Measurements from ENCODE around the gene KCNK15.

KCNK15 gene

DNA sequence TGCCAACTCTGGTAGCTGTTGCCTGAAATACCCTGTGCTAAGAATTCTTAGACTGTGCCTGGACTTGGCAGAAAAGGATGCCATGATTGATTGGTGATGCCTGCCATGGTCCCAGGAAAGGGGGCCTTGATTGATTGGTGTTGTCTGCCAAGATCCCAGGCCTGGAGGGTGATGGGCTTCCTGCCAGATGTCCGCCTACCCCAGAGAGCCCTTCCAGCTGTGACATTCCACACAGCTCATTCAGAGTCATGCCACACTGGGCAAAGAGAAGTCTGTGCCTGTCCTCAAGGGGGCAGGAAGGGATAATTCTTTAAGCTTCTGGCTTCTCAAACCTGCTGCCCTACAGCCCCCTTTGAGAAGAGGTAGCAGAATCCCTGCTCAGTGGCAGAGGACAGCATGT is 40.1 kb downstream of the KCNK15 start:
- peak; percentile 2 to 25 for DNase-seq (ENCODE audit: low read depth in 2 of 2)
- no peak overlapping the region for H3K4me3 ChIP-seq (replicated peaks in 1 of 2; ENCODE audit: low read depth in 2 of 2, low read length in 2 of 2)
- TF ChIP-seq, protein P1, sequence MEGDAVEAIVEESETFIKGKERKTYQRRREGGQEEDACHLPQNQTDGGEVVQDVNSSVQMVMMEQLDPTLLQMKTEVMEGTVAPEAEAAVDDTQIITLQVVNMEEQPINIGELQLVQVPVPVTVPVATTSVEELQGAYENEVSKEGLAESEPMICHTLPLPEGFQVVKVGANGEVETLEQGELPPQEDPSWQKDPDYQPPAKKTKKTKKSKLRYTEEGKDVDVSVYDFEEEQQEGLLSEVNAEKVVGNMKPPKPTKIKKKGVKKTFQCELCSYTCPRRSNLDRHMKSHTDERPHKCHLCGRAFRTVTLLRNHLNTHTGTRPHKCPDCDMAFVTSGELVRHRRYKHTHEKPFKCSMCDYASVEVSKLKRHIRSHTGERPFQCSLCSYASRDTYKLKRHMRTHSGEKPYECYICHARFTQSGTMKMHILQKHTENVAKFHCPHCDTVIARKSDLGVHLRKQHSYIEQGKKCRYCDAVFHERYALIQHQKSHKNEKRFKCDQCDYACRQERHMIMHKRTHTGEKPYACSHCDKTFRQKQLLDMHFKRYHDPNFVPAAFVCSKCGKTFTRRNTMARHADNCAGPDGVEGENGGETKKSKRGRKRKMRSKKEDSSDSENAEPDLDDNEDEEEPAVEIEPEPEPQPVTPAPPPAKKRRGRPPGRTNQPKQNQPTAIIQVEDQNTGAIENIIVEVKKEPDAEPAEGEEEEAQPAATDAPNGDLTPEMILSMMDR (IDR thresholded peaks at IDR 0.05; ENCODE audit: low read depth, low read length), result no peak

DNA sequence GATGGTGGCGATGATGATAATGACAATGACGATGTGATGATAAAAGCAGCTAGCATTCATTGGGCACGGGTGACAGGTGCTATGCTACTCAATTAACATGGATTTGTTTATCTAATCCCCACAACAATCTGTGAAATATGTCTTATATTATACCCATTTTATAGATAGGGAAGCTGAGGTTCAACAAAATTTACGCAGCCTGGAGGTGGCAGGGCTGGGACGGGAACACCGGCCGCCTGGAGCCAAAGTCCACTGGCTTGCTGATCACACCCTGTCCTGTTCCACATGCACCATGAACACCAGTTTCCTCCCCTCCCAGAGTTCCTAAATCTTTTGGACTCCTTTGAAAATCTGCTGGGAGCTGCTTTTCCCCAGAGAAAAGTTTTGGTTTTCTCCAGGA is 41.6 kb downstream of the KCNK15 start:
- no peak for DNase-seq (ENCODE audit: low read depth in 2 of 2)
- TF ChIP-seq, protein P1 (IDR thresholded peaks at IDR 0.05; ENCODE audit: low read depth, low read length), result no peak
- H3K4me3 ChIP-seq (replicated peaks in 1 of 2; ENCODE audit: low read depth in 2 of 2, low read length in 2 of 2), result no peak overlapping the region

DNA sequence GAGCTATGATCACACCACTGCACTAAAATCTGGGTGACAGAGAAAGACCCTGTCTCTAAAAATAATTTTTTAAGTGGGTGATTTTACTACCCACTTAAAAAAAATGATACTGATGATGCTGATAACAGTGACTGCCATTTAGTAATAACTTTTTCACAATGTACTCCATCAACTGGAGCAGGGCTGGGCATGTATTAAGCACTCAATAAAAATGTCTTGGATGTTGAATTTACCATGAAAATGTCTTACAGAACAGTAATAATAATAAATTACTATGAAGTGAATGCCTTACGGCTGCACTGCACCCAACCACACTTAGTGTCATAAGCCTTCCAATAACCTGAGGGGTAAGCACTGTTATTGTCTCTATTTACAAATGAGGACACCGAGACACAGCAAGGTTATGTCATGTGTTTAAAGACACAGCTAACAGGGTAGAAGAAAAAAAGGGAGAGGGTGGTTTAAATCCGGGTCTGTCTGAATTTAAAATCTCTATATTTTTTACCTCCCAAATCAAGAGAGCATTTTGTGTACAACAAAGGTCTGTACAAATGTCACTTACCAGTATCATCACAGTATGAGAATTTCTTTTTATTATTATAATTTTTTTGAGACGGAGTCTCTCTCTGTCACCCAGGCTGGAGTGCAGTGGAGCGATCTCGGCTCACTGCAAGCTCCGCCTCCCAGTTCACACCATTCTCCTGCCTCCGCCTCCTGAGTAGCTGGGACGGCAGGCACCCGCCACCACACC is 43.2 kb downstream of the KCNK15 start:
- DNase-seq (ENCODE audit: low read depth in 2 of 2), result no peak
- TF ChIP-seq, protein P1 (IDR thresholded peaks at IDR 0.05; ENCODE audit: low read depth, low read length), result no peak
- H3K4me3 ChIP-seq (replicated peaks in 1 of 2; ENCODE audit: low read depth in 2 of 2, low read length in 2 of 2), result no peak overlapping the region

DNA sequence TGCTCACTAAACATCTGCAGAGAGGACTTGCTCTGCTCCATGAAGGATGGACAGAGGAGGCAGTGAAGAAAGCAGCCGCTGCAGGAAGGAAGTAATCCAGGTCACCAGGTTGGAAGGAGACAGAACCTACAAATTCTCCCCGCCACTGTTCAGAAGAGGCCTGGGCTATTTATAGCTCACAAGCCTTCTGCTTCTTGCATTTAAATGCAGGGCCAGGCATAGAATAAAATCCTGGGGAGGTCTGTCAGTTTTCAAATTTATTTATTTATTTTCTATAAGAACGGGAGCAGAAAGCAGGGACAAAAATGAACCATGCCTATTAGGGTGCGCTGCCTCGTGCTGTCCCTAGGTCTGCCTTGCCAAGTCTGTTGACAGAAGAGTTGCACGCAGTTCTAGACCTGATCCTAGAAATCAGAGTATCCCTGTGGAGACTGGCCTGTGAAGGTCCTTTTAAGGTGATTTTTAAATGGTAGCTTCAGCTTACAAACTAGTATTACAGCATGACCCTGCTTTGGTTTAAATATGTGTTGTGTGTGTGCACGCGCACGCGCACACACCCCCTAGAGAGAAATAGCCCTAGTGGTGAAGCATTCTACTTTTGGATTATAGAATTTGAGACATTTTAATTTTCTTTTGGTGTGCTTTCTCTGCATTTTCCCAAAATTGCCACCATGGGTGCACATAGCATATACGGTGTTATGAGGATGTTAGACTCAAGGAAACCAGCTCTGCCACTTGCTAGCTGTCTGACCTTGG is 45.2 kb downstream of the KCNK15 start:
- no peak overlapping the region for H3K4me3 ChIP-seq (replicated peaks in 1 of 2; ENCODE audit: low read depth in 2 of 2, low read length in 2 of 2)
- TF ChIP-seq, protein P1 (IDR thresholded peaks at IDR 0.05; ENCODE audit: low read depth, low read length), result no peak
- DNase-seq (ENCODE audit: low read depth in 2 of 2), result no peak

DNA sequence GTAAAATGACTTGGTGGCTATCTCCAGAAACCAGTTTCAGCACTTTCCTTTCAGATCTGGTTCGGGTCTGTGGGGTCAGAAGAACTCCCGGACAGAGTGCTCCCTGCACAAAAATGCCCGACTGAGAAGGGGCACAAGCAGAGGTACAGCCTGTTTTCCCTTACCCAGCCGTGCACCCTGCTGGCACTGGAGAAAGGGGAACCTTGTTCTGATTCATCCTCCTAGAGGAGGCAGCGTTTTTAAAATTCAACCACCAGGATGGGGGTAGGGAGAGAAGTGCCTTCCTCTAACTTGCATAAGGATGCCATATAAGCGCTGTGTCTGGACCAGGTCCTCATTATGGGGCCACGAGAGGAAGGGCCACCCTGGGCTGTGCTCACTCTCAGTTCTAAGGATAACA is 47.1 kb downstream of the KCNK15 start:
- TF ChIP-seq, protein P1 (IDR thresholded peaks at IDR 0.05; ENCODE audit: low read depth, low read length), result no peak

DNA sequence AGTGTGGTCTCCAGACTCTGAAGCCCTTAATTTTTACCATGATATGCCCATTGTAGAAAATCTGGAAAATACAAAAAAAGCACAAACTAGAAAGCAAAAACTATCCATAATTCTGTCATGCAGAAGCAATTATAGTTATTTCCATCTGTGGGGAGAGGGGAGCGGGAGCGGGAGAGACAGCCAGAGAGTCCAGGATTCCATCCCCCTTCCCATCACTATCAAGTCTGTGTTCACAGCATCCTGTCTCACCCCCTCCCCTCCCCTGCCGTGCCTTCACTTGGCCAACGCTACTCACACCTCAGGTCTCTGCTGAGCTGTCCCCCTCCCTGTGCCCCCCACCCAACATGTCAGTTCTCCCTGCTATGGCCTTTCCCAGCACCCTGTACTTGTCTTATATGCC is 50.2 kb downstream of the KCNK15 start:
- no peak for DNase-seq (ENCODE audit: low read depth in 2 of 2)
- TF ChIP-seq, protein P1 (IDR thresholded peaks at IDR 0.05; ENCODE audit: low read depth, low read length), result no peak
- H3K4me3 ChIP-seq (replicated peaks in 1 of 2; ENCODE audit: low read depth in 2 of 2, low read length in 2 of 2), result no peak overlapping the region

More for the DNA sequence above, 47.1 kb downstream of the KCNK15 start:
- no peak overlapping the region for H3K4me3 ChIP-seq (replicated peaks in 1 of 2; ENCODE audit: low read depth in 2 of 2, low read length in 2 of 2)
- no peak for DNase-seq (ENCODE audit: low read depth in 2 of 2)

All from cardiac fibroblast (primary cell).